ENCODE measurements around the gene GABBR1.

The GABBR1 gene

DNA sequence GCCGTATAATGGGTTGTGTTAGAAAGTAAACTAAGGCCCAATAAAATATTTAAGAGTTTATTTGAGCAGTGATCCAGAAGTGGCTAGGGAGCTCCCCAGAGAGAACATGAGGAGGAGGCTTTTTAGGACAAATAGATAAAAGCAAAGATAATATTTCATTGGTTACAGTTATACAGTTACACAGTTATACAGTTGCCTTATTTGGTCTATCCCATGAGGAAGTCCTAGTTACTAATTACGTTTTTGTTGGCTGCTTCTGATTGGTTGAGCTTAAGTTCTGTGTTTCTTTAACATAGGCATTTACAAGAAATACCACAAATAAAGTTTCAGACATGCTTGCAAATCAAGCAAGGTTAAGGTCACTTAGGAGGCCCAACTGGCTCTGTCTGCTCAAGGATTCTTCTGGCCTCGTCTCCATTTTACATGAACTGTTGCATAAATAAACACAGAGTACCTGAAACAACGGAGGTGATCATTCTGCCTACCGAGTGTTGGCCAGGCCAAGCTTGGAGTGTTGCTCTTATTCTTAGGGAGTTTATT is 80.4 kb downstream of the GABBR1 start:
- Histone ChIP-seq H3K27me3 (replicated peaks) (peaks cover 24% of the 10 kb centered on the region), H3K36me3 (replicated peaks) (no peaks in the 10 kb centered on the region), H3K27ac (no peak overlapping the region), H3K4me3 (ENCODE audit: low read depth, low read length) (no peak overlapping the region)
- in situ Hi-C loops (cut with HindIII; ENCODE audit: low pct_ligation_motif_present, low sequenced_read_pairs) = no loop called here
- TF ChIP-seq, protein P1, sequence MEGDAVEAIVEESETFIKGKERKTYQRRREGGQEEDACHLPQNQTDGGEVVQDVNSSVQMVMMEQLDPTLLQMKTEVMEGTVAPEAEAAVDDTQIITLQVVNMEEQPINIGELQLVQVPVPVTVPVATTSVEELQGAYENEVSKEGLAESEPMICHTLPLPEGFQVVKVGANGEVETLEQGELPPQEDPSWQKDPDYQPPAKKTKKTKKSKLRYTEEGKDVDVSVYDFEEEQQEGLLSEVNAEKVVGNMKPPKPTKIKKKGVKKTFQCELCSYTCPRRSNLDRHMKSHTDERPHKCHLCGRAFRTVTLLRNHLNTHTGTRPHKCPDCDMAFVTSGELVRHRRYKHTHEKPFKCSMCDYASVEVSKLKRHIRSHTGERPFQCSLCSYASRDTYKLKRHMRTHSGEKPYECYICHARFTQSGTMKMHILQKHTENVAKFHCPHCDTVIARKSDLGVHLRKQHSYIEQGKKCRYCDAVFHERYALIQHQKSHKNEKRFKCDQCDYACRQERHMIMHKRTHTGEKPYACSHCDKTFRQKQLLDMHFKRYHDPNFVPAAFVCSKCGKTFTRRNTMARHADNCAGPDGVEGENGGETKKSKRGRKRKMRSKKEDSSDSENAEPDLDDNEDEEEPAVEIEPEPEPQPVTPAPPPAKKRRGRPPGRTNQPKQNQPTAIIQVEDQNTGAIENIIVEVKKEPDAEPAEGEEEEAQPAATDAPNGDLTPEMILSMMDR (IDR thresholded peaks at IDR 0.05; ENCODE audit: low read depth, low read length, missing control alignments) = no peak
- peak; percentile 78 for DNase-seq

DNA sequence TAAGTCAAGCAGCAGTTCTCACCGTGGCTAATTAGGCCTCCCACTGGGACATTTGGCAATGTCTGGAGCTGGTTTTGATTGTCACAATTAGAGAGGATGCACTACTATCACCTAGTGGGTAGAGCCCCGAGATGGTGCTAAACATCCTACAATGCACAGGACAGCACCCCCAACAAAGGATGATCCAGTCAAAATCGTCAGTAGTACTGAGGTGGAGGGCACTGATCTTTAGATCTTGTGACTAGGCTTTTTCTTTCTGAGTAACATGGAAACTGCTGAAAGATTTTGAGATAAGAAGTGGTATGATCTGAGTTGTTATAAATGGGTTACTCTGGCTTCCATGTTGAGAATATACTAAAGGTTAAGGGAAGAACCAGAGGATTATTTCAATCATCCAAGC is 85.4 kb downstream of the GABBR1 start:
- Histone ChIP-seq H3K4me3 (ENCODE audit: low read depth, low read length) (no peak overlapping the region), H3K27me3 (replicated peaks) (no peaks in the 10 kb centered on the region), H3K27ac (no peak overlapping the region), H3K36me3 (replicated peaks) (no peaks in the 10 kb centered on the region)
- TF ChIP-seq, protein P1 (IDR thresholded peaks at IDR 0.05; ENCODE audit: low read depth, low read length, missing control alignments) = no peak
- in situ Hi-C loops (cut with HindIII; ENCODE audit: low pct_ligation_motif_present, low sequenced_read_pairs) = no loop called here
- no peak for DNase-seq

DNA sequence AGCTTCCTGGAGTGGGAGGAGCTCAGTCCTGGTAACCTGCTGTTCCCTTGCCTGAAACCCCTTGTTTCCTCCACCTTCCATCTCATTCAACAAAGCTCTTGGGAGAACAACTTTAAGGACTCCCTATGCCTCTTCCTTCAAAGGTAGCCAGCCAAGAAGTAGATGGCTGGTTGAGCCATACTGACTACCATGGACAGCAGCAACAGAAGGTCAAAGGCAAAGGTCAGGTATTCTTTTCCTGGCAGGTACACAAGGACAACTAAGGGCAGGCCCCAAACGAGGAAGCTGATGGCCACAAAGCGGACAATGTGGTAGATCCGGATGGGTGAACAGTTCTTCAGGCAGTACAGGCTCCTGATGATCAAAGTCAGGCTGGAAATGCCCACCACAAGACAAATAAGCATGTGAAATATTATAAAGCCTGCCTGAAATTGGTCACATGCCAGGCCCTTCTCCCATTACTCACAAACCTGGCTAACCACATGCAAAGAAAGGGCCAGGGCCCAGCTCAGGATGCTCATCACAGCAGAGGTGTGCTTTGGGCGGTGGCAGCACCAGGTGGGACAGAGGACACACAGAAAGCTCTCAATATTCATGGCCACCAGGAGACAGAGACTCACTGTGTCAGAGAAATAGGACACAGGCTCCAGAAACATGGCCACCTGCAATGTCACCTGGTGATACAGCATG is 95.1 kb downstream of the GABBR1 start:
- TF ChIP-seq, protein P1 (IDR thresholded peaks at IDR 0.05; ENCODE audit: low read depth, low read length, missing control alignments) = no peak
- Histone ChIP-seq H3K27me3 (replicated peaks) (no peaks in the 10 kb centered on the region), H3K4me3 (ENCODE audit: low read depth, low read length) (no peak overlapping the region), H3K36me3 (replicated peaks) (no peaks in the 10 kb centered on the region), H3K27ac (no peak overlapping the region)
- DNase-seq = no peak
- in situ Hi-C loops (cut with HindIII; ENCODE audit: low pct_ligation_motif_present, low sequenced_read_pairs) = no loop called here

DNA sequence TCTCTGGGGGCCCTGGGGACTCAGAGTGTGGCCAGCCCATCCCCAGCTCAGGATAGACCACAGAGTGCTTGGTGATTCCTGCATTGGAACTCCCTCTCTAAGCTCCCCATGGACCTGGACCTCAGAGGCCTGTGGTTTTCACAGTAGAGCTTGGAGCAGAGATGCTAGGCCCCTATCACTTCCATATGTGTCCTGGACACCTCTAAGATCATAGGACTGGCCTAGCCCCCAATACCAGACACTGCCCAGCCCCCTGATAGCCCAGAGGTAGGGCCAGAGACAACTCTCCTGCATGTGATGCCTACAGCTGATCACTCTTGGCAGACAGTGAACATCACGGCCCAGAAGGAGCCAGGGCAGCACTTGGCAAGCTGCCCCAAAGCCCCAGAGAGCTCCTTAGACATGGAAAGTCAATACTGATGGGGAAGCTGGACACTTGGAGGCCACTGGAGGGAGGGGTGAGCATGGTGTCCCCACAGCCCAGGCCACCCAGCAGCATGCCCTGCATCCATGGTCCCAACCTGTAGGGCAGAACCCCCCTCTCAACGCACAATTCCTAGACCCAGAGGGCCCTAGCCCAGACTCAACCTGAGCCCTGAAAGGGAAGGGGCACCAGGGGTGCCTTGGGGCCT is 100.5 kb downstream of the GABBR1 start:
- Histone ChIP-seq H3K27me3 (replicated peaks) (no peaks in the 10 kb centered on the region), H3K27ac (no peak overlapping the region), H3K36me3 (replicated peaks) (no peaks in the 10 kb centered on the region), H3K4me3 (ENCODE audit: low read depth, low read length) (no peak overlapping the region)
- in situ Hi-C loops (cut with HindIII; ENCODE audit: low pct_ligation_motif_present, low sequenced_read_pairs) = no loop called here
- TF ChIP-seq, protein P1 (IDR thresholded peaks at IDR 0.05; ENCODE audit: low read depth, low read length, missing control alignments) = no peak
- no peak for DNase-seq

DNA sequence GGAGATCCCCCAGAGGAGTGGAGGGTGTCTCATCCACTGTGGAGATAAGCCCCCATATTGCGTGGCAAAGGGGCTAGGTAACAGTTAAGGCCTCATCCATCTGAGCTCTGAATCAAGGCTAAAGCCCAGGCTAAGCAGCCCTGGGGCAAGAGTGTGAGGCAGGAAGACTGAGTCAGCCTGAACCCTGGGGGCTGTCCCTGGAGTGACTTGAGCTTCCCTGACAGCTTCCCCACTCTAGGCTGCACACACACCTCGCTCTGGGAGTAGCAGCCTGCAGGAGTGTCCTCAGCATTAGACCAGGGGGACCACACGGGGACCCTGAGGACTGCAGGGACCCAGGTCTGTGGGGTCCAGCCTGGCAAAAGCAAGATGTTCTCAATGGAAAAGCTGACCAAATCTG is 101.3 kb downstream of the GABBR1 start:
- Histone ChIP-seq H3K4me3 (ENCODE audit: low read depth, low read length) (no peak overlapping the region), H3K27ac (no peak overlapping the region), H3K36me3 (replicated peaks) (no peaks in the 10 kb centered on the region), H3K27me3 (replicated peaks) (no peaks in the 10 kb centered on the region)
- DNase-seq = peak; percentile 16
- TF ChIP-seq, protein P1 (IDR thresholded peaks at IDR 0.05; ENCODE audit: low read depth, low read length, missing control alignments) = no peak
- in situ Hi-C loops (cut with HindIII; ENCODE audit: low pct_ligation_motif_present, low sequenced_read_pairs) = no loop called here
